Glutamatergic neuron (in vitro differentiated cells): ENCODE measurements around the gene SERGEF. TPM values are rescaled to one million over a fixed set of nuclear protein-coding genes. Genes with fewer than 3 reads are reported as not detected.
"Not testable (repeated sequence)": the region's sequence is repeated elsewhere in the genome, so short reads cannot be mapped to it uniquely, and the experiment has no call there.

ENCODE experiments used
- DNase-seq: peaks from one replicate; pipeline ENCODE4 v3.0.0; 2022
- H3K27ac Mint-ChIP-seq: one replicate; pipeline ENCODE4 v1.8.0; 2020; ENCODE audit warnings: mild to moderate bottlenecking, mixed read lengths, inconsistent platforms; ENCODE audit not compliant: unreplicated experiment
- H3K27me3 Mint-ChIP-seq: one replicate; pipeline ENCODE4 v1.8.0; 2020; ENCODE audit warnings: mild to moderate bottlenecking, moderate library complexity, mixed read lengths, inconsistent platforms; ENCODE audit not compliant: unreplicated experiment
- H3K36me3 Mint-ChIP-seq: one replicate; pipeline ENCODE4 v1.8.0; 2020; ENCODE audit warnings: mild to moderate bottlenecking, mixed read lengths, inconsistent platforms; ENCODE audit not compliant: unreplicated experiment
- H3K4me1 Mint-ChIP-seq: one replicate; pipeline ENCODE4 v1.8.0; 2020; ENCODE audit warnings: mild to moderate bottlenecking, low read depth, mixed read lengths, inconsistent platforms; ENCODE audit not compliant: unreplicated experiment
- H3K4me3 Mint-ChIP-seq: one replicate; pipeline ENCODE4 v1.8.0; 2020; ENCODE audit warnings: mild to moderate bottlenecking, mixed read lengths, inconsistent platforms; ENCODE audit not compliant: unreplicated experiment
- H3K9me3 Mint-ChIP-seq: one replicate; pipeline ENCODE4 v1.8.0; 2020; ENCODE audit warnings: mild to moderate bottlenecking, moderate library complexity, mixed read lengths, inconsistent platforms; ENCODE audit not compliant: unreplicated experiment
- CTCF ChIP-seq: fragments of 200-600 bp; sonication (generic); IDR thresholded peaks from one replicate; pipeline ENCODE4 v1.5.0; 2021; ENCODE audit not compliant: partially characterized antibody, unreplicated experiment
- total RNA-seq: library from RNA; stranded (reverse); fragmentation: NEBNext Ultra II Directional; extraction: Animal tissue kit (Norgen Biotek cat#: 25700); gene quantifications from one replicate; pipeline ENCODE4 v1.2.1, GENCODE V29; 2021; ENCODE audit not compliant: unreplicated experiment

Gene SERGEF
- total RNA-seq, 1 donor from 2014 or later: 42.5 TPM

GRCh38 chr11:18000760-18001159 is 12.1 kb downstream of the SERGEF start:
- peaks cover 4% of the 10 kb centered on the region for H3K36me3 Mint-ChIP-seq
- H3K9me3 Mint-ChIP-seq: no peaks in the 10 kb centered on the region
- no peak for TF ChIP-seq CTCF
- no peaks in the 10 kb centered on the region for H3K4me1 Mint-ChIP-seq
- no peak for DNase-seq
- H3K27ac Mint-ChIP-seq: no peak overlapping the region
- H3K27me3 Mint-ChIP-seq: no peaks in the 10 kb centered on the region
- no peak overlapping the region for H3K4me3 Mint-ChIP-seq

- H3K4me3 Mint-ChIP-seq, H3K4me1 Mint-ChIP-seq, H3K36me3 Mint-ChIP-seq, H3K27ac Mint-ChIP-seq, H3K27me3 Mint-ChIP-seq, DNase-seq, H3K9me3 Mint-ChIP-seq: not testable (repeated sequence)
These were observed 12.7 kb downstream of the SERGEF start for GRCh38 chr11:18000128-18000527.

GRCh38 chr11:17992916-17993315 is 19.9 kb downstream of the SERGEF start:
- DNase-seq: no peak

GRCh38 chr11:17991783-17992433 is 20.9 kb downstream of the SERGEF start:
- peak; percentile 48 for DNase-seq
- Mint-ChIP-seq H3K27ac (no peak overlapping the region), H3K4me1 (no peaks in the 10 kb centered on the region), H3K9me3 (no peaks in the 10 kb centered on the region), H3K27me3 (no peaks in the 10 kb centered on the region), H3K36me3 (no peaks in the 10 kb centered on the region), H3K4me3 (no peak overlapping the region)
- TF ChIP-seq CTCF: peak; percentile 90

More at GRCh38 chr11:17992916-17993315, 19.9 kb downstream of the SERGEF start:
- Mint-ChIP-seq H3K27ac (no peak overlapping the region), H3K4me3 (no peak overlapping the region), H3K36me3 (no peaks in the 10 kb centered on the region), H3K4me1 (no peaks in the 10 kb centered on the region), H3K27me3 (no peaks in the 10 kb centered on the region), H3K9me3 (no peaks in the 10 kb centered on the region)
- TF ChIP-seq CTCF: no peak

- Mint-ChIP-seq H3K4me3 (no peak overlapping the region), H3K27me3 (no peaks in the 10 kb centered on the region), H3K9me3 (no peaks in the 10 kb centered on the region), H3K27ac (no peak overlapping the region), H3K36me3 (no peaks in the 10 kb centered on the region), H3K4me1 (no peaks in the 10 kb centered on the region)
- TF ChIP-seq CTCF: no peak
- no peak for DNase-seq
These were observed 23.5 kb downstream of the SERGEF start for GRCh38 chr11:17989306-17989705.
